H1 (cell line): ENCODE results near the gene ZBTB45. TPM values are rescaled to one million over a fixed set of nuclear protein-coding genes. Genes with fewer than 3 reads are reported as not detected.

ENCODE experiments used
- ASH2L ChIP-seq: fragments of 200-600, 300-600 bp; sonication (generic); IDR thresholded peaks from one replicate; pipeline ENCODE4 v1.7.1; 2017; ENCODE audit warnings: low read length
- CBX5 ChIP-seq: fragments of 300-800, 300-1000 bp; sonication (generic); IDR thresholded peaks from 2 replicates; pipeline ENCODE4 v1.7.1; 2016; ENCODE audit warnings: antibody characterized with exemption, low read length, low read depth
- CHD1 ChIP-seq: IDR thresholded peaks from 2 replicates; pipeline ENCODE4 v1.6.1; 2012; ENCODE audit warnings: low read depth, low read length, improper control_type of control experiment
- CTCF ChIP-seq, 3 experiments: IDR thresholded peaks; 1 replicate in 2 of 3; 2 replicates in 1 of 3; pipeline versions ENCODE4 v1.5.1 to v1.6.1; 2011; ENCODE audit warnings: low read length in 3 of 3, mild to moderate bottlenecking in 3 of 3, inconsistent platforms in 2 of 3, low read depth in 1 of 3, moderate library complexity in 1 of 3; ENCODE audit not compliant: insufficient read depth in 1 of 3; ENCODE audit errors: control extremely low read depth in 1 of 3
- EGR1 ChIP-seq: IDR thresholded peaks from 2 replicates; pipeline ENCODE4 v1.6.1; 2011; ENCODE audit warnings: low read depth, low read length, borderline replicate concordance
- EP300 ChIP-seq, 2 experiments: IDR thresholded peaks; 1 replicate in 1 of 2; 2 replicates in 1 of 2; pipeline ENCODE4 v1.6.1; 2011 to 2012; ENCODE audit warnings: low read depth in 2 of 2, low read length in 2 of 2, mild to moderate bottlenecking in 2 of 2, borderline replicate concordance in 1 of 2, inconsistent platforms in 1 of 2, moderate library complexity in 1 of 2
- JUND ChIP-seq: IDR thresholded peaks from 2 replicates; pipeline ENCODE4 v1.6.1; 2011; ENCODE audit warnings: mild to moderate bottlenecking, improper control_type of control experiment, low read length
- KDM1A ChIP-seq: fragments of 200-600, 300-600 bp; sonication (generic); IDR thresholded peaks from 2 replicates; pipeline ENCODE4 v1.7.1; 2016; ENCODE audit warnings: mild to moderate bottlenecking, low read length, borderline replicate concordance
- KDM4A ChIP-seq: IDR thresholded peaks from one replicate; pipeline ENCODE4 v1.7.1; 2012; ENCODE audit warnings: low read depth, mild to moderate bottlenecking, moderate library complexity, low read length, inconsistent platforms; ENCODE audit not compliant: severe bottlenecking
- POU5F1 ChIP-seq: IDR thresholded peaks from 2 replicates; pipeline ENCODE4 v1.6.1; 2011; ENCODE audit warnings: low read depth, mild to moderate bottlenecking, low read length, moderate library complexity
- RAD21 ChIP-seq, 2 experiments: IDR thresholded peaks in 1 of 2; conservative IDR thresholded peaks in 1 of 2; 2 replicates each; pipeline ENCODE4 v1.6.1; 2011; ENCODE audit warnings: low read depth in 2 of 2, low read length in 2 of 2, improper control_type of control experiment in 1 of 2, inconsistent platforms in 1 of 2, mild to moderate bottlenecking in 1 of 2, moderate library complexity in 1 of 2
- RFX5 ChIP-seq: IDR thresholded peaks from 2 replicates; pipeline ENCODE4 v1.6.1; 2011; ENCODE audit warnings: low read depth, low read length, improper control_type of control experiment, borderline replicate concordance
- RXRA ChIP-seq: IDR thresholded peaks from 2 replicates; pipeline ENCODE4 v1.6.1; 2011; ENCODE audit warnings: low read depth, mild to moderate bottlenecking, low read length, moderate library complexity; ENCODE audit not compliant: insufficient read depth
- SIRT6 ChIP-seq: IDR thresholded peaks from one replicate; pipeline ENCODE4 v1.7.1; 2012; ENCODE audit warnings: low read length, inconsistent platforms
- SIX5 ChIP-seq: IDR thresholded peaks from 2 replicates; pipeline ENCODE4 v1.6.1; 2011; ENCODE audit warnings: mild to moderate bottlenecking, low read depth, low read length
- SP1 ChIP-seq: IDR thresholded peaks from 2 replicates; pipeline ENCODE4 v1.6.1; 2011; ENCODE audit warnings: low read depth, low read length
- SUZ12 ChIP-seq: fragments of 200-600 bp; sonication (generic); IDR thresholded peaks from 2 replicates; pipeline ENCODE4 v1.6.1; 2012; ENCODE audit warnings: mild to moderate bottlenecking, inconsistent platforms, low read length, moderate library complexity, mixed read lengths
- TCF12 ChIP-seq: IDR thresholded peaks from 2 replicates; pipeline ENCODE4 v1.6.1; 2011; ENCODE audit warnings: low read depth, mild to moderate bottlenecking, low read length
- YY1 ChIP-seq: IDR thresholded peaks from 2 replicates; pipeline ENCODE4 v1.6.1; 2011; ENCODE audit warnings: low read depth, mild to moderate bottlenecking, low read length
- ZNF274 ChIP-seq: IDR thresholded peaks from 2 replicates; pipeline ENCODE4 v1.7.0; 2012; ENCODE audit warnings: low read length, borderline replicate concordance; ENCODE audit errors: extremely low read depth
- polyA plus RNA-seq, 7 experiments: library from polyadenylated mRNA; depleted of rRNA in 3 of 7; stranded (reverse) in 5 of 7; unstranded in 2 of 7; fragments of >200 nt in 5 of 7; fragments of 200-250 nt in 2 of 7; gene quantifications; 1 replicate in 5 of 7; 2 replicates in 1 of 7; 4 replicates in 1 of 7; pipeline versions ENCODE4 v1.2.1 to v1.2.3, GENCODE V29; 2011 to 2013; ENCODE audit warnings: missing spikeins in 2 of 7, mixed read lengths in 2 of 7
- total RNA-seq: library from RNA; stranded (reverse); fragmentation: NEBNext Ultra II Directional; extraction: Animal tissue kit (Norgen Biotek cat#: 25700); gene quantifications from 2 replicates; pipeline ENCODE4 v1.2.1, GENCODE V29; 2021
- TF ChIP-seq, protein P1 (sequence below): IDR thresholded peaks from 2 replicates; pipeline ENCODE4 v1.6.1; 2011; ENCODE audit warnings: low read depth, mild to moderate bottlenecking, low read length; ENCODE audit not compliant: insufficient read depth

ZBTB45 gene
- total and polyA plus RNA-seq, 2 of the 8 experiments (the other 6 are each of a cell fraction or from before 2014, with no cell fraction given), result 16.9 to 17.2 TPM

GRCh38 chr19:58466760-58467589 lies 52.6 kb downstream of the ZBTB45 start, which contains the start of gene ZNF324 (continued):
- 0 out of 2 replicates have a peak, but pooled peaks have one; percentile 5 for TF ChIP-seq YY1
- TF ChIP-seq RXRA, result no peak
- no peak for TF ChIP-seq CHD1
- TF ChIP-seq, protein P1, sequence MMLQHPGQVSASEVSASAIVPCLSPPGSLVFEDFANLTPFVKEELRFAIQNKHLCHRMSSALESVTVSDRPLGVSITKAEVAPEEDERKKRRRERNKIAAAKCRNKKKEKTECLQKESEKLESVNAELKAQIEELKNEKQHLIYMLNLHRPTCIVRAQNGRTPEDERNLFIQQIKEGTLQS, result no peak
- TF ChIP-seq RFX5, result no peak
- TF ChIP-seq EGR1, result no peak
- TF ChIP-seq SP1, result no peak
- no peak; the same call in 1 of the 2 replicates for TF ChIP-seq KDM1A
- TF ChIP-seq ZNF274, result no peak
- no peak for TF ChIP-seq RAD21 (IDR thresholded peaks at IDR 0.05 in 1 of 2, conservative IDR thresholded peaks at IDR 0.05 in 1 of 2; ENCODE audit: low read depth in 2 of 2, low read length in 2 of 2)
- TF ChIP-seq ASH2L, result no peak
- no peak for TF ChIP-seq SIRT6
- no peak for TF ChIP-seq POU5F1
- TF ChIP-seq CTCF (IDR thresholded peaks at IDR 0.05; ENCODE audit: control extremely low read depth in 1 of 3, insufficient read depth in 1 of 3, low read depth in 1 of 3, low read length in 3 of 3), result no peak; a peak in 1 of 4 replicates
- TF ChIP-seq JUND, result 0 out of 2 replicates have a peak, but pooled peaks have one; percentile 12
- TF ChIP-seq TCF12, result no peak
- TF ChIP-seq CBX5, result no peak
- no peak for TF ChIP-seq SUZ12
- TF ChIP-seq EP300 (IDR thresholded peaks at IDR 0.05; ENCODE audit: borderline replicate concordance in 1 of 2, low read depth in 2 of 2, low read length in 2 of 2), result no peak
- peak; percentile 90 for TF ChIP-seq KDM4A
- TF ChIP-seq SIX5, result peak; percentile 34; the same call in 1 of the 2 replicates
